Medulla oblongata (tissue), 1 donor: ENCODE results near the gene NOL6.
"Not testable (repeated sequence)": the region's sequence is repeated elsewhere in the genome, so short reads cannot be mapped to it uniquely, and the experiment has no call there.

Experiments used
- DNase-seq: peaks from one replicate; pipeline ENCODE4 v3.0.0-alpha.2; 2015; ENCODE audit errors: extremely low spot score

The NOL6 gene

DNA sequence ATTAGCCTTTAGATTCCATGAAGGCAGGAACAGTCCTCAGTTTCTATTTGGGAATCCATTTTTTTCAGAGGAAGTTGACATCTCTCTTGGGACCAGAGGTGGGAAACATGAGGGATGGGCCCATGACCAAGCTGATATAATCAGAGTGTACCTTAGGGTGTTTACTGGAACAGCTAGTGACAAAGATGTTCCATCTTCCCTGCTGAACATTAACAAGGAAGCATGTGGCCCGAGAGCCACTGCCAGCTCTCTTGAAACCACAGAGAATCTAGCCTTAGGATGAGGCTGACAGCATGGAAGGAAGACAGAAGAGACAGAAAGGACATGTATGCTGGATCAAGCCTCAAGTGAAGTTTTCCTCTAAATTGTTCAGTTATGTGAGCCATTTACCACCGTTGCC is 42.3 kb downstream of the NOL6 start:
- no peak for DNase-seq

DNA sequence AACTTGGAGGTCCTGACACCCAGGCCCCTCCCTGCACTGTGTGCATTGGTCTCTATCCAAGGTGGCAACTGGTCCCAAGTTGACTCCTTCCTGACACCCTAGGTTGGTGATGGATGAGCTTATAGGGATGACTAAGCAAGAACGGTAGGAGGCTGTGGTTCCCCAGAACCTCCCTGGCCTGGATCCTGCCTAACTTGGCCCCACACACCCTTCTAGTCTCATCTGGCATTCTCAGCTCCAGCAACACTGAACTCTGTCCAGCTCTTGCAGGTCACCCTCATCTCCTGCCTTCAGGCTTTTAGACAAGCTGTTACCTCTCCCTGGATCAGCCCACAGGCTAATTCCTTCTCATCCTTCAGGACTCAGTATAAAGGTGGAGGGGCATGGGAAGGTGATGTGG is 42.8 kb downstream of the NOL6 start:
- no peak for DNase-seq

DNA sequence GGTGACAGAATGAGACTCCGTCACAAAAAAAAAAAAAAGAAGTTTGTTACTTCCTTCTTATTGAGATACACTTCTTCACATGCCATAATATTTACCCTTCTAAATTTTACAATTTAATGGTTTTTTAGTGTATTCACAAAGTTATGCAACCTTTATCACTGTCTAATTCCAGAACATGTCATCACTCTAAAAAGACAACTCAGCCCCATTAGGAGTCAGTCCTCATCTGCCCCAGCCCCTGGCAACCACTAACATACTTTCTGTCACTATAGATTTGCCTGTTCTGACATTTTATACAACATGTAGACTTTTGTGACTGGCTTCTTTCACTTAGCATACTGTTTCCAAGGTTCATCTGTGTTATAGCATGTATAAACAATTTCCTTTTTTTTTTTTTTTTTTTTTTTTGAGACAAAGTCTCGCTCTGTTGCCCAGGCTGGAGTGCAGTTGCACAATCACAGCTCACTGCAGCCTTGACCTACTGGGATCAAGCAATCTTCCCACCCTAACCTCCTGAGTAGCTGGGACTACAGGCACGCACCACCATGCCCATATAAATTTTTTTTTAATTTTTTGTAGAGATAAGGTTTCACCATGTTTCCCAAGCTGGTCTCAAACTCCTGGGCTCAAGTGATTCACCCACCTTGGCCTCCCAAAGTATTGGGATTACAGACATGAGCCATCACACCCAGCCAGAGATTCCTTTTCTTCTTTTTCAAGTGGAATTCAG is 44.3 kb downstream of the NOL6 start:
- DNase-seq = no peak

DNA sequence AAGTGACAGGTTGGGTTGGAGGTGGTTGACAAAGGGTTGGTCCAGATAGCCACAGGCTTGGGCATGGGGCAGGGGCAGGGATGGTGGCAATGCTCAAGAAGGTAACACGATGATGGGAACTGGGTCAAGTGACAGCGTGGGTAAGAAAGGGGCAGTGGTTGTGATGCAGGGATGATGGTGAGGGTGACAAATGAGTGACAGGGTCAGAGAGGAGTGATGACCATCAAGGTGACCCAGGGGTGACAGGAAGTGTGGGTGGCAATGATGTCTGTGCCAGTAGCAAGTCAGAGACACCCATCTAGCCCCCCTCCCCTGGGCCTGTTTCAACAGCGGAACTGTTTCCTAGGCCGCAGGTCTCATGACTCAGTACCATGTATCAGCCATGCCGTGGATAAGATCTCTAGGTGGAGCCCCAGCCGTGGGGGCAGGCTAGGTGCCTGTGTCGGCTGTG is 46.9 kb downstream of the NOL6 start:
- DNase-seq = no peak

DNA sequence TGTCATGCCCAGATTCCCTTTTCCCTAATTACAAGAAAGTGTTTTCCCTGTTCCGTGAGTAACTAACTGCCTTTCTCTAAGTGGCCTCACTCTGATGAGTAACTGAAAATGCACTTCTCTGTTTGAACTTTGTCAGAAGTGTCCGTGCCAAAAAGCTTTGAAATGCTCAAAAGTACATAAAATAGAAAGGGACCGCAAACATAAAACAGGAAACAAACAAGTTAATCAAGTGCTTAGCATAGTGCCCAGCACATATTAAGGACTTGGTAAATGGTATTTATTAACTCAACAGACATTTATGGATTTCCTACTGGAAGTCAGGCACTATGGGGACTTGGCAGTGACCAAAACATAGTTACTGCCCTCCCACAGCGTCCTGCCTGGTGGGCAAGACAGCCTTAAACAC is 48.6 kb downstream of the NOL6 start:
- no peak for DNase-seq

DNA sequence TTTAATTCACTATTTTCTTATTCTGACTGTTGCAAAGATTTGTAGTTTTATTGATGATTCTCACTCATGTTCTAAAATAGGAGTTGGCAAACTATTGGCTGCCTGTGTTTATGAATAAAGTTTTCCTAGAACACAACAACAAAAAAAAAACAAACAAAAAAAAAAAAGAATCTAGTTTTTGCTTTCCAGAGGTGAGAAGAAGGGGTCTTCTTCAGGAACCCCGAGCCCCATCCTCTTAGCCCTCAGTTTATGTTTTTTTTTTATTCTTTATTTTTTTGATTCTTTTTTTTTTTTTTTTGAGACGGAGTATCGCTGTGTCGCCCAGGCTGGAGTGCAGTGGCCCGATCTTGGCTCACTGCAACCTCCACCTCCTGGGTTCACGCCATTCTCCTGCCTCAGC is 49.2 kb downstream of the NOL6 start:
- not testable (repeated sequence) for DNase-seq

DNA sequence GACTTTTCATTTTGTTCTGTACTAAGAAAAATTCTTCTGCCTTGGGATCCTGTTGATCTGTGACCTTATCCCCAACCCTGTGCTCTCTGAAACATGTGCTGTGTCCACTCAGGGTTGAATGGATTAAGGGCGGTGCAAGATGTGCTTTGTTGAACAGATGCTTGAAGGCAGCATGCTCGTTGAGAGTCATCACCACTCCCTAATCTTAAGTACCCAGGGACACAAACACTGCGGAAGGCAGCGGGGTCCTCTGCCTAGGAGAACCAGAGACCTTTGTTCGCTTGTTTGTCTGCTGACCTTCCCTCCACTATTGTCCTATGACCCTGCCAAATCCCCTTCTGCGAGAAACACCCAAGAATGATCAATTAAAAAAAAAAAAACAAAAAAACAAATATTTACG is 49.7 kb downstream of the NOL6 start:
- DNase-seq = not testable (repeated sequence)

DNA sequence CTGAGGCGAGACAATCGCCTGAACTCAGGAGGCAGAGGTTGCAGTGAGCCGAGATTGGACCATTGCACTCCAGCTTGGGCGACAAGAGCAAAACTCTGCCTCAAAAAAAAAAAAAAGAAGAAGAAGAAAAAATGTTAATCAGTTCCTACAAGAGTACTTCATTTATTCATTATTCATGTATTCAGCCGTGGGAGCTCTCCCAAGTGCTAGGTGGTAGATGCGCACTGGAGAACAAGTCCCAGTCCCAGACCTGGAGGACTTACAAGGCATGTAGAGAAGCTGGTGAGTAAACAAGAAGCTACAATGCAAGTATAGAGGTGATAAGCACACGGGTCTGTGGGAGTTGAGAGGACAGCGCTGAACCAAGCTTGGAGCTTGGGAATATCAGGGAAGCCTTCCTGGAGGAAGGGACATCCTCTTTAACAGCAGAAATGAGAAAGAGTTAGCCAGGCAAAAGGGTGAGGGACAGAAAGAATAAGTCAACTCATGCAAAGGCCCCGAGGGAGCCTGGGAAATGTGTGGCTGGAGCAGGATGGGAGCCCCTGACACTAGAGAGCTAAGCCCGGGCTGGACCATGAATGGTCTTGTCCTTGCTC is 53.9 kb downstream of the NOL6 start:
- no peak for DNase-seq

DNA sequence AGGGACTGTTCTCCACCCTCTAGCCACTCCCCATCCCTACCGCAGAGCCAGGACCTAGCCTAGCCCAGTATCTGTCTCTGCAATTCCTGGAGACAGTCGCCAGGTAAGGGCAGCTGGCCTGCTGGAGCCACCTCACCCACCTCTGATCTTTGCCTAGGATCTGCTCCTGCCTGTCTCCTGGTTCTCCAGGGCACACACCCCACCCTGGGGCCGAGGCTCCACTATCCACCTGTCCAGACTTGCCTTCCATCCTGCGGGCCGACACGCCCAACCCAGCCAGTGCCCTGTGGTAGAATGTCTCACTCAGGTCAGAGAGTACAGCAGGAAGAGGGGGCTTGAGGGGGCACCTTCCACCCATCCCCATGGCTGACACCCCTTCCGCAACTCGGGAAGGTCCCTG is 55.6 kb downstream of the NOL6 start:
- DNase-seq = no peak

DNA sequence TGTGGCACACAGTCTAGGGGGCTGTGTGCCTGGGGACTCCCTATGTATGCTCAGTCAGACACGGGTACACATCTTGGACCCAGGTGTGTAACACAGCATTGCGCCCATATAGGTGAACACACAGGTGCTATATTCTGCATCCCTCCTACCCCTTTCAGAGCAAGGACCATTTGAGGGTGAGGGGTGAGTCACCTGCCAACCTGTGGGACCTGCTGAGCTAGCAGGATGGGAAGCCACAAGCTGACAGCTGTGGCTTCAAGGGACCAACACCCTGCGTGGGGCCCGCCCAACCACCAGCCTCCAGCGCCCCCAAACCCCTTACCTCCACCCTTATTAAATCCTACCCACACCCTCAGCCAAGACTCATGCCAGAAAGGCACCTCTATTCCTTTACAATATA is 56.7 kb downstream of the NOL6 start:
- no peak for DNase-seq

DNA sequence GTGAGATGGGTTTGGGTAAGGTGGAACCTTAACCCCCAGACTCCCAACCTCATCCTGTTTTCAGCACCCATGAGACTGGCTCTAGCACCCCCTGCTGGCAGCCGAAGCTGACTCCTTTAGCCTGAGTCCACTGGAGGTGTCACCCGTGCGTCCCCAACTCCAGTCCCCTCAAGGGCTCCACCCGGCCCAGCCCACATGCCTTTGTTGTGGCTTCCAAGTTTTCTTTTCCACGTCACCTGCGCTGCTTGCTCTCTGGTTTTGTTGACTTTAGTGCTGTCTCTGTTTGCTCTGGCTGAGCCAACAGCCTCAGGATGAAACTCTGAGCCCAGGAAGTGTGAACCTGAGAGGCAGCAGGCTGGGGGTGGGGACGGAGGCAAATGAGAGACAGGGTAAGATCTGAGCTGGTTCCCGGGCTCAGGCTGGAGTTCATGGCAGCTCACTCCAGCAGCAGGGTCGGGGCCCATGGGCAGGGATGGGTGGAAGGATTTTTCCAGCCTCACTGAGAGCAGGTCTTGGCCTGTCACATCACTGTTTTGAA is 58.2 kb downstream of the NOL6 start:
- peak; percentile 50 for DNase-seq

DNA sequence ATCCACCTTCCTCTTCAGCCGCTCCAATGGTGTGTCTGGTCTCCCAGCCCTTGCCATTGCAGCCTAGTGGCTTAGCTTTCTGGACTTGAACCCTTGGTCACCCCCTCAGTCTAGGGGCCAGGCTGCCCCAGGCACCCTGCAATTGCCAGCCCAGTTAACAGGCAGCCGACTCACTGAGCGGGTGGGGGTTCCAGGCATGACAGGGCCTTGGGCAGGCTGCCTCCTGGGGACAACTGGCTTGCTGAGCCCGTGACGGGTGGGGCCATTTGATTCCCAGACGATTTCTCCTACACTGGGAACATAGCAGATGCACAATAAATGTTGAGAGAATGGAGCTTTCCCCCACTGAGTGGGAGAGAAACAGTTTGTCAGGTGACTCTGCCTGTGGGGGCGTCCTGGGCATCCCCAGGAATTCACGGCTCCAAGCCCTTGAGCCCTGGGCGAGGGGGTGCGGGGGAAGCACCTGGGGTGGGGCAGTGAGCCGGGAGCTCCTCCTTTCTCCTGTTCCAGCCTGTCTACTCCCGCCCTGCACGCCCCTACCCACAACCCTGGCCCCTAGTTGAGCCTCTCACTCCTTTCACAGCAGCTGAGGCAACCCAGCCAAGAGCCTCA is 58.7 kb downstream of the NOL6 start:
- no peak for DNase-seq

DNA sequence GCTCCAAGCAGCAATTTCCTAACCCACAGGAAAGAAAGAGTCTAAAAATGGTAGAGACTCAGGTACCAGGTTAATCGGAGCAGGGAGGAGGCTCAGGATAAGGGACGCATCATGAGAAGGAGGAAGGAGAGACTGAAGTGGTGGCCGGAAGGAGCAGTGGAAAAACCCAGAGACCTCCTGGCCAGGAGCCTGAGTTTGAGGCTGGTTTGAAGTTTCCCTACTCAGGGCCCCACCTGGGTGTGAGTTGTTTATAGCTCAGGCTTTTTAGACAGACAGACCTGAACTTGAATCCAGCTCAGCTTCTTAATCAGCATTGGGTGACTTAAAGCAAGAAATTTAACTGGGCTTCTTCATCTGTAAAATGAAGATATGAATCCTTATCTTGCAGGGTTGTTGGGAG is 59.5 kb downstream of the NOL6 start:
- DNase-seq = no peak
